Neutrophil (primary cell): ENCODE data around the gene ELAC2.

Experiments
- H3K27ac ChIP-seq: fragments of 200-600 bp; sonication (generic); 2 replicates; pipeline ENCODE4 v1.5.1; 2016; ENCODE audit warnings: mild to moderate bottlenecking, moderate library complexity
- H3K27me3 ChIP-seq: fragments of 200-600 bp; sonication (generic); 2 replicates; pipeline ENCODE4 v1.6.0; 2016; ENCODE audit warnings: mild to moderate bottlenecking
- H3K36me3 ChIP-seq: fragments of 200-600 bp; sonication (generic); 2 replicates; pipeline ENCODE4 v1.5.1; 2017
- H3K4me1 ChIP-seq, 2 experiments: fragments of 200-600 bp in 1 of 2; sonication (generic) in 1 of 2; 1 replicate in 1 of 2; 2 replicates in 1 of 2; pipeline versions ENCODE4 v1.5.1 to v1.6.1; 2013 to 2016; ENCODE audit warnings: low read depth in 1 of 2, low read length in 1 of 2, mild to moderate bottlenecking in 1 of 2, moderate library complexity in 1 of 2; ENCODE audit not compliant: control insufficient read depth in 1 of 2, insufficient read depth in 1 of 2
- H3K4me3 ChIP-seq, 2 experiments: fragments of 200-600 bp in 1 of 2; sonication (generic) in 1 of 2; 1 replicate in 1 of 2; 2 replicates in 1 of 2; pipeline ENCODE4 v1.5.1; 2013 to 2016; ENCODE audit warnings: low read depth in 1 of 2, low read length in 1 of 2, mild to moderate bottlenecking in 1 of 2, moderate library complexity in 1 of 2
- H3K9me3 ChIP-seq: fragments of 200-600 bp; sonication (generic); 2 replicates; pipeline ENCODE4 v1.5.1; 2016
- CTCF ChIP-seq: fragments of 200-600 bp; sonication (generic); IDR thresholded peaks from 2 replicates; pipeline ENCODE4 v1.5.1; 2016; ENCODE audit warnings: antibody characterized with exemption

Gene ELAC2

GRCh38 chr17:12967962-12968361 lies 49.9 kb downstream of the ELAC2 start:
- TF ChIP-seq CTCF, result no peak
- Histone ChIP-seq H3K9me3 (no peaks in the 10 kb centered on the region), H3K4me3 (no peak overlapping the region), H3K27ac (no peak overlapping the region), H3K36me3 (no peaks in the 10 kb centered on the region), H3K27me3 (peaks cover 25% of the 10 kb centered on the region), H3K4me1 (no peaks in the 10 kb centered on the region)

GRCh38 chr17:12966413-12966812 lies 51.4 kb downstream of the ELAC2 start:
- Histone ChIP-seq H3K9me3 (no peaks in the 10 kb centered on the region), H3K27ac (no peak overlapping the region)

GRCh38 chr17:12965988-12966387 lies 51.8 kb downstream of the ELAC2 start:
- no peak overlapping the region for H3K4me3 ChIP-seq
- H3K4me1 ChIP-seq, result no peaks in the 10 kb centered on the region
- no peak overlapping the region for H3K27ac ChIP-seq
- TF ChIP-seq CTCF, result no peak
- H3K9me3 ChIP-seq, result no peaks in the 10 kb centered on the region
- H3K27me3 ChIP-seq, result peaks cover 6% of the 10 kb centered on the region
- no peaks in the 10 kb centered on the region for H3K36me3 ChIP-seq

More at GRCh38 chr17:12966413-12966812, 51.4 kb downstream of the ELAC2 start:
- Histone ChIP-seq H3K27me3 (peaks cover 11% of the 10 kb centered on the region), H3K36me3 (no peaks in the 10 kb centered on the region), H3K4me3 (no peak overlapping the region), H3K4me1 (no peaks in the 10 kb centered on the region)
- TF ChIP-seq CTCF, result no peak

- H3K9me3 ChIP-seq, result no peaks in the 10 kb centered on the region
- H3K27me3 ChIP-seq, result no peaks in the 10 kb centered on the region
- no peak overlapping the region for H3K27ac ChIP-seq
- H3K36me3 ChIP-seq, result no peaks in the 10 kb centered on the region
- H3K4me1 ChIP-seq, result no peaks in the 10 kb centered on the region
- TF ChIP-seq CTCF, result no peak
- no peak overlapping the region for H3K4me3 ChIP-seq
These were observed 53.0 kb downstream of the ELAC2 start for GRCh38 chr17:12964840-12965239.

- no peak overlapping the region for H3K27ac ChIP-seq
- no peak overlapping the region for H3K4me3 ChIP-seq
- H3K4me1 ChIP-seq, result no peaks in the 10 kb centered on the region
- no peak for TF ChIP-seq CTCF
- H3K36me3 ChIP-seq, result no peaks in the 10 kb centered on the region
- H3K9me3 ChIP-seq, result no peaks in the 10 kb centered on the region
- H3K27me3 ChIP-seq, result no peaks in the 10 kb centered on the region
These were observed 53.7 kb downstream of the ELAC2 start for GRCh38 chr17:12964162-12964561.

GRCh38 chr17:12963505-12963904 lies 54.3 kb downstream of the ELAC2 start:
- no peaks in the 10 kb centered on the region for H3K4me1 ChIP-seq
- no peak overlapping the region for H3K4me3 ChIP-seq
- no peak for TF ChIP-seq CTCF
- no peaks in the 10 kb centered on the region for H3K36me3 ChIP-seq
- H3K9me3 ChIP-seq, result no peaks in the 10 kb centered on the region
- H3K27ac ChIP-seq, result no peak overlapping the region
- no peaks in the 10 kb centered on the region for H3K27me3 ChIP-seq
